NCI-H774 (cell line): ENCODE results near the gene MGAT1.
A peak's percentile ranks its signal among the peaks of the same experiment; 100 is the strongest.
"Not testable (repeated sequence)": the region's sequence is repeated elsewhere in the genome, so short reads cannot be mapped to it uniquely, and the experiment has no call there.

Source experiments
- DNase-seq: peaks from one replicate; lab custom pipeline; 2025; lab: John Stamatoyannopoulos, UW

MGAT1 gene

DNA sequence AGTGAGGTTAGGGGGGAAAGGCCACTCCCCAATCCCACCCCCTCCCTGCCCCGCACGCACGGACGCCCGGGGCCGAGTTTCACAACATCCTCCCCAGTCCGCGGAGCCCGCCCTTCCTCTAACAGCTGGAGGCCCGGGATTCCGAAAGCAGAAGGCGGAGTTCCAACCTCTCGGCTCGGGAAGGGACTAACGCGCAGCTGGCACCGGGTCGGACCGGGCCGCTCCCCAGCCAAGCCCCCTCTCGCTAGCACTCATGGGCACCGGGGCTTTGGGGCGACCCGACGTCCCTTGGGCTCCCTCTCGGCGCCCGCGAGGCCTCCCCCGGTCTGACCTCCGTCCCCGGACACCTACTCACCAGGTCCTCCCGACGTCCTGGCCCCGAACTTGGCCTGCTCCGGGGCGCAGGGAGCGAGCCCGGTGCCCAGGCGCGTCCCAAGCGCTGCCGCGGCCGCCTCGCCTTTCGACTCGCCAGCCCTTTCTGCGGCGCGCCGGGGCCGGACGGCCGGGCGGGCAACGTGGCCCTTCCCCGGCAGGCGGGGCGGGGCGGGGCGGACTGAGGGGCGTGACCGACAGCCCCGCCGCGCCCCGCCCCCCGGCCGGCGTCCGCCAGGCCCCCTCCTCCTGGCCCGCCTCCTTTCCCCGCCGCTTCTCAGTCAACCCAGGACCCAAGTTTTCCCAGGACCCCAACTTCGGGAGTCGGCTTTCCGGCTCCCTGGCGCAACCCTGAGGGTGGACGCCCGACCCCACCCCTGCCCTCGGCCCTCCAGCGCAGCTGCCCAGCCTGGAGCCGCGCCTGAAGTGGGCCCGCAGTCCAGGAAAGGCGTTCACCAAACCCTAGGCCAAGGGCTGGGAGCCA lies at the start of gene MGAT1:
MGAT1 (minus strand) TSS at position 482 of the 856 bp plus-strand sequence. CDS start 9,835 bp downstream, outside the sequence.
- DNase-seq: peak; percentile 50

DNA sequence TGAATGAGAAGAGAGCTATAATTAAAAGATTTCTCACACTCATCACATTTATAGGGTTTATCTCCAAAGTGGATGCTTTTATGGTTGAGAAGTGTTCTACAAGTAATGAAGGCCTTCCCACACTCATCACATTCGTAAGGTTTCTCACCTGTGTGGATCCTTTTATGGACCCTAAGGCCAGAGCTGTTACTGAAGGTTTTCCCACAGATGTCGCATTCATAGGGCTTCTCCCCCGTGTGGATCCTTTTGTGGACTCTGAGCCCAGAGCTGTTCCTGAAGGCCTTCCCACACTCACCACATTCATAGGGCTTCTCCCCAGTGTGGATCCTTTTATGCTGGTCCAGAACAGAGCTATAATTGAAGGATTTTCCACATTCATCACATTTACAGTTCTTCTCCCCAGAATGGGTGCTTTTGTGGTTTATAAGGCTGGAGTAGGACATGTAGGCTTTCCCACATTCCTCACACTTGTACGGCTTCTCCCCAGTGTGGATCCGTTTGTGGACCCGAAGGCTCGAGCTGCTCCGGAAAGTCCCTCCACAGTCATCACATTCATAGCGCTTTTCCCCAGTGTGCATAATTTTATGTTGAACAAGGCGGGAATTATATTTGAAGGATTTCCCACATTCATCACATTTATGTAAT lies 48.0 kb upstream of the MGAT1 start:
- no peak for DNase-seq

DNA sequence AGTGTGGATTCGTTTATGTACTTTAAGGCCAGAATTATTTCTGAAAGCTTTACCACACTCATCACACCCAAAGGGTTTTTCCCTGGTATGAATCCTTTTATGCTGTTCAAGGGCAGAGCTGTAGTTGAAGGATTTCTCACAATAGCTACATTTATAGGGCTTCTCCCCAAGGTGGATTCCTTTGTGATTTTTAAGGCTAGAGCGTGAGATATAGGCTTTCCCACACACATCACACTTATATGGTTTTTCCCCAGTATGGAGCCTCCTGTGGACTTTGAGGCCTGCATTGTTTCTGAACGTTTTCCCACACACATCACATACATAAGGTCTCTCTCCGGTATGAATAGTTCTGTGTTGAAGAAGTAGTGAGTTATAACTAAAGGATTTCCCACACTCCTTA lies 47.2 kb upstream of the MGAT1 start:
- DNase-seq: no peak

DNA sequence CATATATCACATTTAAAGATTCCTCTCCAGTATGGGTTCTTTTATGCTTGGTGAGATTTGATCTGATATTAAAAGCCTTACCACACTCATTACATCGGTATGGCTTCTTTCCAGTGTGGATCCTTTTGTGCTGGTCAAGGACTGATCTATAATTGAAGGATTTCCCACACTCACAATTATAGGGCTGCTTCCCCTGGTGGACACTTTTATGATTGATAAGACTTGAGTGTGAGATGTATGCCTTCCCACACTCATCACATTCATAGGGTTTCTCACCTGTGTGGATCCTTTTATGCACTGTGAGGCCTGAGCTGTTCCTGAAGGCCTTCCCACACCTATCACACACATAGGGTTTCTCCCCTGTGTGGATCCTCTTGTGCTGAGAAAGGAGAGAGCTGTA lies 46.3 kb upstream of the MGAT1 start:
- no peak for DNase-seq

DNA sequence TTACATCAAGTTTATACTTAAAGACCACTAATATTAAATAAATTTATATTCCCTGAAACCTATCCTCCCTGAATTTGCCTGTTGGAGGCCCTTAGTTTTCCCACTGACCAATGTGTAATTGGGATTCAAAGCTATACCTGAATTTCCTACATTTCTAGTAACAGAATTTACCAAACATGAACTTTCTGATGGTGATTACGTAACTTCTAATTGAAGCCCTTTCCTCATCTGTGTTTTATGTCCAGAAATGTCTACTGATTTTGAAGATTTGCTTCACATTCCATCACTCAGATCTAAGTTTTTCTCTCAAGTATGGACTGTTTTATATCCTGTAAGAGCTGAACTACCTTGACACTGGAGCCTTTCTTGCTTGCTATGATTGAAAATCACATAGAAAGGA lies 45.7 kb upstream of the MGAT1 start:
- no peak for DNase-seq

DNA sequence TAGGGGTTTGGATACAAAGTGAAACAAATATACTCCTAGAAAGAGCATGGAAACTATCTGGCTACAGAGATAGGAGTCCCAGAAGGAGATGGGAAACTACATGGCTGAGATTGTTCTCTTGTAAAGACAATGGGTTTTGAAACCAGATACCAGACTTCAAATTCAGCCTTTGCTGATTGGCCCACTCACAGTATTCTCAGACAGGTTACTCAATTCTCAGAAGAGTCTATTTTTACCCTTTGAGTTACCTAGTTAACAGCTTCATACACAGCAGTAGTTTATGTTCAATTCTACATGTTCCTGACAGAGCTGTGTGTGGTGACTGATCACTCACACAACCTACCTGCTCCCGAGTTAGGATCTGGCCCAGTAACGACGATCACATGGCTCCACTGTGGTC lies 44.4 kb upstream of the MGAT1 start:
- no peak for DNase-seq

DNA sequence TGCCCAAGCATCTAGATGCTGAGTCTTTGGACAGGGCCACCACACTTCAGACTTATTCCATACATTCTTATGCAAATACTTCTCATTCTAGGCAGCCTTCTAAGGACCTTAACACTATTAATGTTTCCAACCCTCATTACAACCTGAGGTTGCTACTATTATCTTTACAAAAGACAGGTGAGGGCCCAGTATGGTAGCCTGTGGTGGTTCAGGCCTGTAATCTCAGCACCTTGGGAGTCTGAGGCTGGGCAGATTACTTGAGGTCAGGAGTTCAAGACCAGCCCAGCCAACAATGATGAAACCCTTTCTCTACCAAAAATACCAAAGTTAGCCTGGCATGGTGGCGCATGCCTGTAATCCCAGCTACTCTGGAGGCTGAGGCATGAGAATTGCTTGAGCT lies 42.3 kb upstream of the MGAT1 start:
- DNase-seq: no peak

DNA sequence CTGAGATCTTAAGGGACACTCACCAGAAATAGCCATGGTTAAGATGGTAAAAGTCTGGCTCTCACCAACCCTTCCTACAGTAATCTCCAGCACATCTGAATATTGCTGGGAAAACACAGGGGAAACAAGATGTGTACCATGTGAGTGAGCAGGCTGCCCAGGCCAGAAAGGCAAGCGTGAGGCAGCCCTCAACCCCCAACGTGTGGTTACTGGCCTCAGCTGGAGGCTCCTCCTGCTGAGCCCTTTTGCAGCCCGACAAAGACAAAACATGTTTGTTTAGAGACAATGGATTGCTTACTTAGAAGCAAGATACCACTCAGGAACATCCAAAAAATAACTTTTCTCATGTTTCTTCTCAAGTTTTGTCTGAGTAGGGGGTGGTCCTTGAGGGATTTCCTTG lies 41.8 kb upstream of the MGAT1 start:
- DNase-seq: no peak

DNA sequence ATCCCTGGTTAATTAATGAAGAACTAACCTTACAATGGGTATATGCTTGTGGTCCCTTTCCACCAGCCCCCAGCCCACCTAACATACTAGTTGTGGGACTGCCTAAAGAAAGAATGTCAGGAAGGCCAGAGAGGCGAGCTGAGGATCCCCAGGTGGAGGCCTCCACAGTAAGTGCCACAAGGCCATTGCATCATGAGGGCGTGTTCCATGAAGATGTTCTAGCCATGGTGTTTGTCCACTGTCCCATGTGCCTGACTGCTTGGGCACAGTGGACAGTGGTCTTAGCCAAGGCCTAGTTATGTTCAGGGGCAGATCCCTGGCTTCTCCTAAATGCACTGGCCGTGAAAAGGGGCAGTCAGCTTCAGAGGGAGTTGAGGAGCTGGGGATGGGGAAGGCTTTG lies 37.3 kb upstream of the MGAT1 start:
- DNase-seq: no peak

DNA sequence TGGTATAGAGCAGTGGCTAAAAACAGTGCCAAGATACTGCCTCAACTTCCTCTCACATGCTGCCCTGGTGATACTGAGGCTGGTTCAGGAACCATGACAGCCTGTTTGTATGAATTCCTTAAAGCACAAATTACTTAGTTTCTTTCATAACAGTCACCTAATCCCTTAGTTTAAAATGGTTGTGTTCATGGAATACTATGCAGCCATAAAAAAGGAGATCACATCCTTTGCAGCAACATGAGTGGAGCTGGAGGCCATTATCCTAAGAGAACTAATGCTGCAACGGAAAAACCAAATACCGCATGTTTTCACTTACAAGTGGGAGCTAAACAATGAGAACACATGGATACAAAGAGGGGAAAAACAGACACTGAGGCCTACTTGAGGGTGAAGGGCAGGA lies 36.6 kb upstream of the MGAT1 start:
- no peak for DNase-seq

DNA sequence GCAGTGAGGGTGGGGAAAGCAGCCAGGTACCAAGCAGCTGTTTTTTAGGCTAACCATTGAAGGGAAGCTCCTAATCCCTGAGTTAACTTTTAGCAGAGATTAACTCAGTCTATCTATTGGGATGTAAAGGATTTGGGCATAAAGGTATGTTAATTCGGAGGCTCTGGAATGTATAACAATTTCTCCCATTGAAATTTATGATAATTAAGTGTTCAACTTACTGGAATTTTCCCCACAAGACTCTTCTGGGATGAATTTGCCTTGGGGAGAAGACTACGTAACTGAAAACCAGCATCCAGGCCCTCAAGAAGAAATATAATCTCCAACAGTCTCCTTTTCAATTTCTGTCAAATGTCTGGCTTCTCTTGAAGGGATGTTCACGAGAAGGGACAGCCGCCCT lies 34.9 kb upstream of the MGAT1 start:
- DNase-seq: no peak

DNA sequence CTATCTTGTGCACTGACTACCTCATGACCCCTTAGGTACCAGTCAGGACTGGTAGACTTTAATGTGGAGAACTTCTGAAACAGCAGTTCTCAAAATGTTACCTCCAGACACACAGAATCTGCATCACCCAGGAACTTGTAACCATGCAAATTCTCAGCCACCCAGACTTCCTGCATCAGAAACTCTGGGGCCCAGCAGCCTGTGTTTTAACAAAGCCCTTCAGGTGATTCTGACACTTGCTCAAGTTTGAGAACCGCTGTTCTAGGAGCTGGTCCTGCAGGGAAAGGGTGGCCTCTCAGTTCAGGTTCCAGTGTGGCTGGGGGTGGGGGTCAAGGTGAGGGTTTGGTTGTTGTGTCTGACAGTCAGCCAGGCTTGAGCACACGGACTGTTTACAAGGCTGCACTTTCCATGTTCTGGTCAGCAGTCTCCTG lies 30.0 kb upstream of the MGAT1 start:
- DNase-seq: no peak

DNA sequence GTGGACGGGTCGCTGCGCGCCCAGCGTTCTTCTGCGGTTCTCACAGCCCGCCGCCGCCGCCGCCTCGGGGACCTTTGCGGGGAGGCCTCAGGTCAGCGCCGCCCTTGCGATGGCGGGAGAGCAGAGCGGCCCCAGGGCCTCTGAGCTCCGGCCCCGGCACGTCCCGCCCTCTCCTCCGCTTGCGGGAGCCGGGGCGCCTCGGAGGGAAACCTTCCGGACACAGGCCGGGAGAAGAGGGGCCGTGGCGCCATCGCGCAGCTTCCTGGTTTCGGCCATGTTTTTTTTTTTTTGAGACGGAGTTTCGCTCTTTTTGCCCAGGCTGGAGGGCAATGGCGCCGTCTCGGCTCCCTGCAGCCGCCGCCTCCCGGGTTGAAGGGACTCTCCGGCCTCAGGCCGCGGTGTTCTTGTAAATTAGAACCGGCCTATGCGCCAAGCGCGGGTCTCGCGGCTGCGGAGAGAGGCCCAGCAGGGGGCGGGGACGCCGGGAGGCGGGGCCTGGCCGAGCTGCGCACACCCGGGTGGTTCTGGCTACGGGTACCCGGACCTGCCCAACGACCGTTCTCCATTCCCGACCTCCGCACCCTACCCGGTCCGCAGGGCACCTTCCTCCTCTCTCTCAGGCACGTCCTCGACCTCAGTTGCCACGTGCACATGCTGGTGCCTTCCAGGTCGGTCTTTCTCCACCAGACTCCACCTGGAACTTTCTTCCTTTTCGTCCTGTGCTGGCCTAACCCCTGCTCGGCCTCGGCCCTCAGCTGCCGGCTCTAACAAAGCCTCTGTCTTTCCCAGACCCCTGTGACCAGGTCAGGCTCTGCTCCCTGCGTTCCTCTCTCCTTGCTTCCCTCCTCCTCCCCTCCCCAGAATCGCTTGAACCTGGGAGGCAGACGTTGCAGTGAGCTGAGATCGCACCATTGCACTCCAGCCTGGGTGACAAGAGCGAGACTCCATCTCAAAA lies 28.8 kb upstream of the MGAT1 start:
- DNase-seq: peak; percentile 56

DNA sequence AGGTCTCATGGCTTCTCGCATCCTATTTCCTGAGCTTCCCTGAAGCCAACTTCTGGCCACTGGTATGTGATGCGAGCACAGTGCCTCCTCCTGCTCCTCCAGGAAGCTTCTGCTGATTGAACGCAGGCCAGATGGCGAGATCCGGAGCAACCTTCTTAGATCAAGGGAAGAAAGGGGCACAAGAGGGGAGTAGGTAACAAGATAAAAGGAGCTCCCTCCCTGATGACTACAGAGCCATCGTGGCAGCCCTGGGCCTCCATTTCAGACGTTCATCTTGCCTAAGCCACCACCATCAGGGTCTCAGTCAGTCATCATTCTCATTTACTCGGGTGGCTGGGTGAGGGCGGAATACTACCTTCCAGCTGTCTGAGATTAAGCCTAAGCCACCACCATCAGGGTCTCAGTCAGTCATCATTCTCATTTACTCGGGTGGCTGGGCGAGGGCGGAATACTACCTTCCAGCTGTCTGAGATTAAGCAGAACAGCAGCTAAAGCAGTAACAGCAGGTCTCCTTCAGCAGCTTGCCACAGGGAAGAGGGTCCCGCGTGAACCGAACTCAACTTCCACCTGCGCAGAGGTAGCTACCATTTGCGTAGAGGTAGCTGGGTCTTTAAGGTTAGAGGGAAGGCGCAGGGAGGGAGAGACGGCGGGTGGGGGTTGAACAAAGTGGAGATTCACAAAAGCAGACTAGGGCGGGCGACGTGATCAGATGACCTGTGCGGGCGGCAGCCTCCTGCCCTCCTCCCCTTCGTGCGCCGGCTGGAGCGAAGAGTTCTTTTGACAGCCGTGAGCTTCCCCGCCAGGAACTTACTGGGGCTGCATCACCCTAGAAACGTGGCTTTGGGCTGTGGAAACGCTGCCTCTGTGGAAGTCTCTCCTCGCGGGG lies 27.9 kb upstream of the MGAT1 start:
- DNase-seq: peak; percentile 53

DNA sequence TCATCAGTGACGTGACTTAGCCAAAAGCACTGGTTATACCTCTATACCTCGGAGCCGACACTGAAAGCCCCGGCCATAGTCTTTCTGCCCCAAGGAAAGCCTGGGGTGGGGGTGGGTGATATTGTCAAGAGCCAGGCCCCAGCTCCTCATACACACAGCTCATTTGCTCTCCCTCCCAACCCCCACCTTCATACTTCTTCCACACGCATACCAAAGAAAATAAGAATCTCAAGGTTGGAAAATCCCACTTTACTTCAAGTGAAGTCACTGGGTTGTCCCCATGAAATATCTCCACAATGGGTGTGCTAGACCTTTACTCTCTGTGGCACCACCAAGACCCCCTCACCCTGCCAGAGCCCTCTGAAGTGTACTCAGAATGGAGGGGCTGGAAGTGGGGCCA lies 27.1 kb upstream of the MGAT1 start:
- no peak for DNase-seq

DNA sequence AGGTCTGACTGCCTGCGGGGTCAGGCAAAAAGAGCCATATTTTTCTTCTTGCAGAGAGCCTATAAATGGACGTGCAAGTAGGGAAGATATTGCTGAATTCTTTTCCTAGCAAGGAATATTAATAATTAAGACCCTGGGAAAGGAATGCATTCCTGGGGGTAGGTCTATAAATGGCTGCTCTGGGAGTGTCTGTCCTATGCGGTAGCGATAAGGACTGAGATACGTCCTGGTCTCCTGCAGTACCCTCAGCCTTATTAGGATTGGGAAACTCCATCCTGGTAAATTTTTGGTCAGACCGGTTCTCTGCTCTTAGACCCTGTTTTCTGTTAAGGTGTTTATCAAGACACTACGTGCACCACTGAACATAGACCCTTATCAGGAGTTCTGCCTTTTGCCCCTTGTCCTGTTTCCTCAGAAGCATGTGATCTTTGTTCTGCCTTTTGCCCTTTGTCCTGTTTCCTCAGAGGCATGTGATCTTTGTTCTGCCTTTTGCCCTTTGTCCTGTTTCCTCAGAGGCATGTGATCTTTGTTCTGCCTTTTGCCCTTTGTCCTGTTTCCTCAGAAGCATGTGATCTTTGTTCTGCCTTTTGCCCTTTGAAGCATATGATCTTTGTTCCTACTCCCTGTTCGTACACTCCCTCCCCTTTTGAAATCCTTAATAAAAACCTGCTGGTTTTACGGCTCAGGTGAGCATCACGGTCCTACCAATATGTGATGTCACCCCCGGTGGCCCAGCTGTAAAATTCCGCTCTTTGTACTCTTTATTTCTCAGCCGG lies 26.3 kb upstream of the MGAT1 start:
- not testable (repeated sequence) for DNase-seq

DNA sequence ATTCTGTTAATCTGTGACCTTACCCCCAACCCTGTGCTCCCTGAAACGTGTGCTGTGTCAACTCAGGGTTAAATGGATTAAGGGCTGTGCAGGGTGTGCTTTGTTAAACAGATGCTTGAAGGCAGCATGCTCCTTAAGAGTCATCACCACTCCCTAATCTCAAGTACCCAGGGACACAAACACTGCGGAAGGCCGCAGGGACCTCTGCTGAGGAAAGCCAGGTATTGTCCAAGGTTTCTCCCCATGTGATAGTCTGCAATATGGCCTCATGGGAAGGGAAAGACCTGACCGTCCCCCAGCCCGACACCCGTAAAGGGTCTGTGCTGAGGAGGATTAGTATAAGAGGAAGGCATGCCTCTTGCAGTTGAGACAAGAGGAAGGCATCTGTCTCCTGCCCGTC lies 24.8 kb upstream of the MGAT1 start:
- DNase-seq: not testable (repeated sequence)

DNA sequence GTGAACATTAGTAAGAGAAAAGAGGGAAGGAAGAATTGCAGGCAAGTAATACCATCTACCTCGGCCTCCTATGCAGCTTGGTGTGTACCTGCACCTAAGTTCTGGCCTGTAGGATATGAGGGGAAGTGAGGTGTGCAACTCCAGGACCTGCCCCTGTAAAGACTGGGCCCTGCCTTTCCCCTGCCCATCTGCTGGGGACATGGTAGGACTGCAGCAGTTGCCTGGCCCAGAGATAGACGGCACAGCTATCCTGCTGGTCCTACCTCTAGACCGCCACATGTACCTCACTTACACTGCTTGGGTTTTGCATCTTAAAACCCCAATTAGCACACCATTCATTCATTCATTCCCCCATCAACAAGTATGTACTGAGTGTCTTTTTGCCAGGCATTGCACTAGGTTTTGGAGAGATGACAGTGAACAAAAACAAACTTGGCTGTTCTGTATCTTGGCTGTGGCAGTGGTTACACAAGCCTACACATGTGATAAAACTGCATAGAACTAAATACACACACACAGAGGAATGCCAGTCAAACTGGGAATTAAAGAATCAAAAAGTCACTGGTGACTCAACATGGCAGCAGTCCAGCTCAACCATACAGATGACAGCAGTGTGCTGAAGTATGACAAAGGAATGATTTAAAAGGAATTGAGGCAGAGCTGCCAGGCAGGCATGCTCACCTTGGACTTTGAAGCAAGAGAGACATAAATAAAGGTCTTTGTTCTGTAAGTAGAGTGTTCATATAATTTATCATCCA lies 23.3 kb upstream of the MGAT1 start:
- DNase-seq: no peak

DNA sequence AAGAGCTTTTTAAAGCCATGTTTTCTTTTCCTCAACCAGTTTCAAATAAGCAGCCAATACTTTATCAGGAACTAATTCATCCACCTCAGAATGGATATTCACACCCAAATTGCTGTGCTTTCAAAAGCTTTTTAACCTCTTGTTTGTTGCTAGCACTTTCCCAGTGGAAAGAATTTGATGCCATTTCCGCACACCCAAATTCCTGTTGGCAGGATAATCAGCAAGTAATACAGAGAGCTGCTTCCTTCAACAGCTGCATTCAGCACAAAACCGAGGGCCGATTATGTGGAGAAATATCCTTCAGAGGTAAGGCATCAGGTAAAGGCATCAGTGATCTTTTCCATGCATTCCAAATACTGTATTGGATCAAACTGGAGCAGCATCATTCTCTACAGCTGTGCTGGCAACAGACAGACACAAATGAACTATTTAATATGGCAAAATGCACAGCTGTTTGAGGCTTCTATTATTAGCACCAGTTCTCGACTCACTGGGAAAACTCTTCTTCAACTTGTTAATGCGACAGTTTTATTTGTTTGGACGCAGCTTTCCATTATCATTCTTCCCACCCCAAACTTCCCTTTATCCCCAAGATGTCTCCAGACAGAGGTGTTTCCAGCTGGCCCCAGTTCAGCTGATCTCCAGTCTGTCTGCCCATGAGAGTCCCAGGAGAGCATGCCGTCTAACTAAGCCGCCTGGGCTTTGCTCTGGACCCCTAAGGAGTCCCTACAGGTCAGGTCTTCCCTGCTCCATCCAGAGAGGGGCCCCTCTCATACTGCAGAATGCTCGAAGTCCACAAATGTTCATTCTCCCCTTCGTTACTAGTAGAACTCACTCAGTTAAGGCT lies 22.2 kb upstream of the MGAT1 start:
- no peak for DNase-seq
